ENCODE data around the gene CPXM2.

The CPXM2 gene

GRCh38 chr10:123804716-123805115 is 86.9 kb downstream of the CPXM2 start:
- DNase-seq, result no peak
- TF ChIP-seq, protein P1, sequence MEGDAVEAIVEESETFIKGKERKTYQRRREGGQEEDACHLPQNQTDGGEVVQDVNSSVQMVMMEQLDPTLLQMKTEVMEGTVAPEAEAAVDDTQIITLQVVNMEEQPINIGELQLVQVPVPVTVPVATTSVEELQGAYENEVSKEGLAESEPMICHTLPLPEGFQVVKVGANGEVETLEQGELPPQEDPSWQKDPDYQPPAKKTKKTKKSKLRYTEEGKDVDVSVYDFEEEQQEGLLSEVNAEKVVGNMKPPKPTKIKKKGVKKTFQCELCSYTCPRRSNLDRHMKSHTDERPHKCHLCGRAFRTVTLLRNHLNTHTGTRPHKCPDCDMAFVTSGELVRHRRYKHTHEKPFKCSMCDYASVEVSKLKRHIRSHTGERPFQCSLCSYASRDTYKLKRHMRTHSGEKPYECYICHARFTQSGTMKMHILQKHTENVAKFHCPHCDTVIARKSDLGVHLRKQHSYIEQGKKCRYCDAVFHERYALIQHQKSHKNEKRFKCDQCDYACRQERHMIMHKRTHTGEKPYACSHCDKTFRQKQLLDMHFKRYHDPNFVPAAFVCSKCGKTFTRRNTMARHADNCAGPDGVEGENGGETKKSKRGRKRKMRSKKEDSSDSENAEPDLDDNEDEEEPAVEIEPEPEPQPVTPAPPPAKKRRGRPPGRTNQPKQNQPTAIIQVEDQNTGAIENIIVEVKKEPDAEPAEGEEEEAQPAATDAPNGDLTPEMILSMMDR (IDR thresholded peaks at IDR 0.05; ENCODE audit: low read depth, low read length), result no peak
- no peak overlapping the region for H3K4me3 ChIP-seq (ENCODE audit: low read depth, low read length)
- H3K27me3 ChIP-seq (ENCODE audit: insufficient read depth, low read depth, severe bottlenecking), result peaks cover 79% of the 10 kb centered on the region
- H3K36me3 ChIP-seq, result no peaks in the 10 kb centered on the region
- H3K27ac ChIP-seq, result no peak overlapping the region
- H3K9me3 ChIP-seq (ENCODE audit: severe bottlenecking), result no peaks in the 10 kb centered on the region

DNA sequence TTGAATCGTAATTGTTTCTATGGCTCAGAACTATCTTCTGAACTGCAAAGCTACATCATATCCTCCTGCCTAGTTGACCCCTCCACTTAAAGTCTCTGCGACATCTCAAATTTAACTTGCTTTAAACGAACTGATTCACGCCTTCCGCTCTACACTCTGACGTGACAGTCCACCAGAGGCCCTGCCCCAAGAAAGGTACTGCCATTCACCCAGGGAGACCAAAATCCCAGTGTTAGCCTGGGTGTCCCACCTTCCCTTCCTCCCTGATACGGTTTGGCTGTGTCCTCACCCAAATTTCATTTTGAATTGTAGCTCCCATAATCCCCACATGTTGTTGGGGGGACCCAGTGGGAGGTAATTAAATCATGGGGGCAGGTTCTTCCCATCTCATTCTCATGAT is 90.8 kb downstream of the CPXM2 start:
- Histone ChIP-seq H3K4me3 (ENCODE audit: low read depth, low read length) (no peak overlapping the region), H3K27ac (no peak overlapping the region), H3K36me3 (no peaks in the 10 kb centered on the region), H3K27me3 (ENCODE audit: insufficient read depth, low read depth, severe bottlenecking) (peaks cover 77% of the 10 kb centered on the region), H3K9me3 (ENCODE audit: severe bottlenecking) (no peaks in the 10 kb centered on the region)
- TF ChIP-seq, protein P1 (IDR thresholded peaks at IDR 0.05; ENCODE audit: low read depth, low read length), result no peak
- no peak for DNase-seq

- H3K27ac ChIP-seq, result no peak overlapping the region
- H3K36me3 ChIP-seq, result no peaks in the 10 kb centered on the region
- H3K4me3 ChIP-seq (ENCODE audit: low read depth, low read length), result no peak overlapping the region
- peaks cover 77% of the 10 kb centered on the region for H3K27me3 ChIP-seq (ENCODE audit: insufficient read depth, low read depth, severe bottlenecking)
- TF ChIP-seq, protein P1 (IDR thresholded peaks at IDR 0.05; ENCODE audit: low read depth, low read length), result no peak
- no peaks in the 10 kb centered on the region for H3K9me3 ChIP-seq (ENCODE audit: severe bottlenecking)
- DNase-seq, result no peak
Measured at GRCh38 chr10:123800289-123800688, 91.3 kb downstream of the CPXM2 start.

- Histone ChIP-seq H3K9me3 (ENCODE audit: severe bottlenecking) (no peaks in the 10 kb centered on the region), H3K27me3 (ENCODE audit: insufficient read depth, low read depth, severe bottlenecking) (peaks cover 80% of the 10 kb centered on the region), H3K4me3 (ENCODE audit: low read depth, low read length) (no peak overlapping the region), H3K27ac (no peak overlapping the region), H3K36me3 (no peaks in the 10 kb centered on the region)
- DNase-seq, result no peak
- TF ChIP-seq, protein P1 (IDR thresholded peaks at IDR 0.05; ENCODE audit: low read depth, low read length), result no peak
Measured at GRCh38 chr10:123798856-123799255, 92.8 kb downstream of the CPXM2 start.

- TF ChIP-seq, protein P1 (IDR thresholded peaks at IDR 0.05; ENCODE audit: low read depth, low read length), result no peak
Measured at GRCh38 chr10:123797813-123798212, 93.8 kb downstream of the CPXM2 start.

GRCh38 chr10:123796736-123797135 is 94.9 kb downstream of the CPXM2 start:
- DNase-seq, result no peak
- H3K9me3 ChIP-seq (ENCODE audit: severe bottlenecking), result no peaks in the 10 kb centered on the region

More at GRCh38 chr10:123797813-123798212, 93.8 kb downstream of the CPXM2 start:
- H3K36me3 ChIP-seq, result no peaks in the 10 kb centered on the region
- H3K9me3 ChIP-seq (ENCODE audit: severe bottlenecking), result no peaks in the 10 kb centered on the region
- no peak overlapping the region for H3K4me3 ChIP-seq (ENCODE audit: low read depth, low read length)
- peaks cover 88% of the 10 kb centered on the region for H3K27me3 ChIP-seq (ENCODE audit: insufficient read depth, low read depth, severe bottlenecking)
- H3K27ac ChIP-seq, result no peak overlapping the region
- no peak for DNase-seq

More at GRCh38 chr10:123796736-123797135, 94.9 kb downstream of the CPXM2 start:
- no peaks in the 10 kb centered on the region for H3K36me3 ChIP-seq
- no peak overlapping the region for H3K27ac ChIP-seq
- no peak overlapping the region for H3K4me3 ChIP-seq (ENCODE audit: low read depth, low read length)
- peaks cover 88% of the 10 kb centered on the region for H3K27me3 ChIP-seq (ENCODE audit: insufficient read depth, low read depth, severe bottlenecking)
- TF ChIP-seq, protein P1 (IDR thresholded peaks at IDR 0.05; ENCODE audit: low read depth, low read length), result no peak

Data from WERI-Rb-1 (cell line).